HepG2 (cell line): Measurements from ENCODE around the gene MARVELD3. TPM values are rescaled to one million over a fixed set of nuclear protein-coding genes. Genes with fewer than 3 reads are reported as not detected.

ENCODE experiments used
- ATAC-seq: fragments of 200-7000 bp; cut with Tn5 transposase; 3 replicates; pipeline ENCODE4 v1.9.1; 2020; ENCODE audit warnings: mild to moderate bottlenecking, moderate library complexity
- BruUV-seq: library from RNA; stranded (reverse); fragments of 400-500 nt; replicated peaks from 2 replicates; lab custom pipeline; 2021; lab: Mats Ljungman, UMichigan
- CTCF ChIA-PET: fragments of 300-600 bp; formaldehyde crosslinking; extraction: SDS; loops from one replicate; lab custom pipeline; 2021; ENCODE audit warnings: low total read pairs, inconsistent platforms, low intra/inter-chr PET ratio; lab: Yijun Ruan, JAX
- POLR2A ChIA-PET: fragments of 350-600 bp; sonication (Branson Sonifier 250); formaldehyde crosslinking; loops from one replicate; lab custom pipeline; 2020; ENCODE audit warnings: antibody characterized with exemption, inconsistent platforms; lab: Yijun Ruan, JAX
- DNase-seq: peaks from one replicate; pipeline ENCODE4 v3.0.0-alpha.2; 2015; ENCODE audit warnings: low spot score
- FAIRE-seq: peaks from 3 replicates; lab custom pipeline; 2011; peaks lifted over from hg19 to GRCh38; lab: Jason Lieb, UNC
- H2AFZ ChIP-seq: one replicate; pipeline ENCODE4 v1.6.1; 2011; ENCODE audit warnings: low read length, inconsistent platforms
- H3K27ac ChIP-seq: fragments of 300-600 bp; 3 replicates; pipeline ENCODE4 v1.8.0; 2011; ENCODE audit warnings: mixed run types, mild to moderate bottlenecking, mixed read lengths, low read length, inconsistent platforms; ENCODE audit not compliant: insufficient read depth; ENCODE audit errors: extremely low read length
- H3K27me3 ChIP-seq, 2 experiments: fragments of 200-600 bp in 1 of 2; 2 replicates in 1 of 2; 3 replicates in 1 of 2; pipeline versions ENCODE4 v1.6.0 to v1.8.0; 2011; ENCODE audit warnings: low read length in 2 of 2, mild to moderate bottlenecking in 2 of 2, moderate library complexity in 2 of 2, inconsistent platforms in 1 of 2; ENCODE audit not compliant: insufficient read depth in 2 of 2, control insufficient read depth in 1 of 2
- H3K36me3 ChIP-seq, 2 experiments: fragments of 200-600 bp in 1 of 2; replicated peaks in 1 of 2; 2 replicates in 1 of 2; 3 replicates in 1 of 2; pipeline versions ENCODE4 v1.5.1 to v1.8.0; 2011; ENCODE audit warnings: low read length in 2 of 2, inconsistent platforms in 1 of 2; ENCODE audit not compliant: insufficient read depth in 2 of 2, control insufficient read depth in 1 of 2
- H3K4me1 ChIP-seq: 2 replicates; pipeline ENCODE4 v1.5.1; 2012; ENCODE audit warnings: low read length, inconsistent platforms; ENCODE audit not compliant: insufficient read depth
- H3K4me2 ChIP-seq: 2 replicates; pipeline ENCODE4 v1.6.0; 2011; ENCODE audit warnings: low read depth, low read length, inconsistent platforms
- H3K4me3 ChIP-seq, 3 experiments: fragments of 200-600 bp in 1 of 3; sonication (generic), shearing (Covaris generic) in 1 of 3; replicated peaks in 1 of 3; 2 replicates each; pipeline ENCODE4 v1.5.1; 2011 to 2016; ENCODE audit warnings: low read length in 3 of 3, inconsistent platforms in 2 of 3, low read depth in 2 of 3, mild to moderate bottlenecking in 2 of 3, control low read depth in 1 of 3, mixed read lengths in 1 of 3; ENCODE audit not compliant: insufficient read depth in 1 of 3
- H3K79me2 ChIP-seq: one replicate; pipeline ENCODE4 v1.6.1; 2011; ENCODE audit warnings: low read length, inconsistent platforms; ENCODE audit not compliant: insufficient read depth
- H3K9ac ChIP-seq: 2 replicates; pipeline ENCODE4 v1.6.0; 2011; ENCODE audit warnings: mild to moderate bottlenecking, low read depth, low read length, inconsistent platforms; ENCODE audit not compliant: insufficient read depth
- H3K9me3 ChIP-seq: 2 replicates; pipeline ENCODE4 v1.5.1; 2012; ENCODE audit warnings: mild to moderate bottlenecking, low read length
- H4K20me1 ChIP-seq: 2 replicates; pipeline ENCODE4 v1.6.0; 2011; ENCODE audit warnings: inconsistent platforms, mild to moderate bottlenecking, low read length, moderate library complexity; ENCODE audit not compliant: insufficient read depth
- AHR ChIP-seq: IDR thresholded peaks from 2 replicates; pipeline ENCODE4 v1.6.1; 2018; ENCODE audit warnings: missing genetic modification reagents, missing compliant biosample characterization
- BRCA1 ChIP-seq: sonication (generic); formaldehyde crosslinking; IDR thresholded peaks from 2 replicates; pipeline ENCODE4 v1.4.0; 2020; ENCODE audit warnings: missing genetic modification reagents
- HOXA5 ChIP-seq: sonication (generic); formaldehyde crosslinking; IDR thresholded peaks from 2 replicates; pipeline ENCODE4 v1.4.0; 2020; ENCODE audit warnings: missing genetic modification reagents
- KAT7 ChIP-seq: IDR thresholded peaks from 2 replicates; pipeline ENCODE4 v1.6.1; 2018; ENCODE audit warnings: borderline replicate concordance, missing compliant biosample characterization
- NAIF1 ChIP-seq: sonication (generic); formaldehyde crosslinking; IDR thresholded peaks from 2 replicates; pipeline ENCODE4 v1.5.0; 2020; ENCODE audit warnings: mild to moderate bottlenecking, missing genetic modification reagents, borderline replicate concordance
- SALL1 ChIP-seq: sonication (generic); formaldehyde crosslinking; IDR thresholded peaks from 2 replicates; pipeline ENCODE4 v1.8.0; 2022; ENCODE audit warnings: mild to moderate bottlenecking, missing genetic modification reagents
- U2AF1 ChIP-seq: fragments of 200-400 bp; formaldehyde crosslinking; optimal IDR thresholded peaks from 2 replicates; pipeline ENCODE3; 2017; ENCODE audit warnings: mild to moderate bottlenecking, low read depth, low read length
- ZNF34 ChIP-seq: sonication (generic); formaldehyde crosslinking; IDR thresholded peaks from 2 replicates; pipeline ENCODE4 v1.4.0; 2020; ENCODE audit warnings: mild to moderate bottlenecking, missing genetic modification reagents, borderline replicate concordance
- ZNF501 ChIP-seq: sonication (generic); formaldehyde crosslinking; IDR thresholded peaks from 2 replicates; pipeline ENCODE4 v1.5.1; 2020; ENCODE audit warnings: mild to moderate bottlenecking, moderate library complexity, missing genetic modification reagents
- ZNF569 ChIP-seq: sonication (generic); formaldehyde crosslinking; IDR thresholded peaks from 2 replicates; pipeline ENCODE4 v1.5.0; 2020; ENCODE audit warnings: mild to moderate bottlenecking, missing genetic modification reagents, moderate library complexity, borderline replicate concordance
- WGBS: methylation state at CpG from one replicate; pipeline ENCODE4 v1.1.6; 2017; ENCODE audit warnings: low lambda C conversion rate; 5-methylcytosine and 5-hydroxymethylcytosine counted together
- in situ Hi-C: cut with HindIII; loops from 2 replicates; pipeline ENCODE4 v1.10.0; 2017; ENCODE audit warnings: low pct_unique_long_range_greater_than_20kb; ENCODE audit not compliant: extremely low pct_ligation_motif_present
- intact Hi-C: fragments of 100-400 bp; cut with micrococcal nuclease; formaldehyde crosslinking; loops from one replicate; pipeline ENCODE4 v1.10.0; 2022; ENCODE audit not compliant: unreplicated experiment
- polyA plus RNA-seq, 8 experiments: library from polyadenylated mRNA; depleted of rRNA in 3 of 8; stranded (reverse) in 7 of 8; unstranded in 1 of 8; fragments of >200 nt; fragmentation: Illumina TruSeq in 4 of 8; extraction: Trizol in 4 of 8; gene quantifications; 2 replicates each; pipeline versions ENCODE4 v1.2.1 to v1.2.3, GENCODE V29; 2011 to 2016; ENCODE audit warnings: low read depth in 4 of 8, missing spikeins in 1 of 8, mixed read lengths in 1 of 8; ENCODE audit not compliant: insufficient read depth in 1 of 8
- total RNA-seq, 5 experiments: library from RNA; depleted of rRNA; stranded (reverse); fragments of >200 nt; fragmentation: Illumina TruSeq; extraction: Trizol; gene quantifications; 2 replicates each; pipeline ENCODE4 v1.2.3, GENCODE V29; 2016; ENCODE audit warnings: low read depth in 1 of 5
- TF ChIP-seq, protein P1 (sequence below): IDR thresholded peaks from 2 replicates; pipeline ENCODE4 v1.6.1; 2012; ENCODE audit warnings: inconsistent platforms
- TF ChIP-seq, protein P2 (sequence below): conservative IDR thresholded peaks from 2 replicates; pipeline ENCODE4 v1.6.1; 2018; ENCODE audit warnings: missing genetic modification reagents
- TF ChIP-seq, protein P3 (sequence below): sonication (generic); formaldehyde crosslinking; IDR thresholded peaks from 2 replicates; pipeline ENCODE4 v1.4.0; 2020; ENCODE audit warnings: missing genetic modification reagents
- TF ChIP-seq, protein P4 (sequence below): sonication (generic); formaldehyde crosslinking; IDR thresholded peaks from 2 replicates; pipeline ENCODE4 v1.5.0; 2020; ENCODE audit warnings: mild to moderate bottlenecking, missing genetic modification reagents, borderline replicate concordance

The MARVELD3 gene
- total and polyA plus RNA-seq, 2 of the 13 experiments (the other 11 are each of a cell fraction or from before 2014, with no cell fraction given), result 4.8 to 5.6 TPM

DNA sequence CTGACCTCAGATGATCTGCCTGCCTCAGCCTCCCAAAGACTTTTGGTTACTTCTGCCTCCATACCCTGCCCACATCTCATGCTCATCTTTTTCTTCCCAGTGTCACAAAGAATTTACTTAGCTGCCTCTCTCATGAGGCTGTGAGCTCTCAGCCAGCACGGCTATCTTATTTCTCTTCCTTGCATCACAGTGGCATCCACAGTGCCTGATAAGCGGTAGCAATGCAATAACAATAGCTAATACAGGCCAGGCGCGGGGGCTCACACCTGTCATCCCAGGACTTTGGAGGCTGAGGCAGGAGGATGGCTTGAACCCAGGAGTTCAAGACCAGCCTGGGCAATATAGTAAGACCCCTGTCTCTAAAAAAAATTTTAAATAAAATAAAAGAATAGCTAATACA, 15.5 kb upstream of the MARVELD3 start (continued):
- no peak for TF ChIP-seq ZNF34 (CRISPR knock-in tag)
- 0 out of 2 replicates have a peak, but pooled peaks have one; percentile 1 for TF ChIP-seq KAT7
- TF ChIP-seq, protein P1, sequence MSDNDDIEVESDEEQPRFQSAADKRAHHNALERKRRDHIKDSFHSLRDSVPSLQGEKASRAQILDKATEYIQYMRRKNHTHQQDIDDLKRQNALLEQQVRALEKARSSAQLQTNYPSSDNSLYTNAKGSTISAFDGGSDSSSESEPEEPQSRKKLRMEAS, result no peak
- TF ChIP-seq, protein P2, sequence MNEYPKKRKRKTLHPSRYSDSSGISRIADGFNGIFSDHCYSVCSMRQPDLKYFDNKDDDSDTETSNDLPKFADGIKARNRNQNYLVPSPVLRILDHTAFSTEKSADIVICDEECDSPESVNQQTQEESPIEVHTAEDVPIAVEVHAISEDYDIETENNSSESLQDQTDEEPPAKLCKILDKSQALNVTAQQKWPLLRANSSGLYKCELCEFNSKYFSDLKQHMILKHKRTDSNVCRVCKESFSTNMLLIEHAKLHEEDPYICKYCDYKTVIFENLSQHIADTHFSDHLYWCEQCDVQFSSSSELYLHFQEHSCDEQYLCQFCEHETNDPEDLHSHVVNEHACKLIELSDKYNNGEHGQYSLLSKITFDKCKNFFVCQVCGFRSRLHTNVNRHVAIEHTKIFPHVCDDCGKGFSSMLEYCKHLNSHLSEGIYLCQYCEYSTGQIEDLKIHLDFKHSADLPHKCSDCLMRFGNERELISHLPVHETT, result no peak
- no peak for TF ChIP-seq ZNF569 (CRISPR knock-in tag)
- TF ChIP-seq, protein P3, sequence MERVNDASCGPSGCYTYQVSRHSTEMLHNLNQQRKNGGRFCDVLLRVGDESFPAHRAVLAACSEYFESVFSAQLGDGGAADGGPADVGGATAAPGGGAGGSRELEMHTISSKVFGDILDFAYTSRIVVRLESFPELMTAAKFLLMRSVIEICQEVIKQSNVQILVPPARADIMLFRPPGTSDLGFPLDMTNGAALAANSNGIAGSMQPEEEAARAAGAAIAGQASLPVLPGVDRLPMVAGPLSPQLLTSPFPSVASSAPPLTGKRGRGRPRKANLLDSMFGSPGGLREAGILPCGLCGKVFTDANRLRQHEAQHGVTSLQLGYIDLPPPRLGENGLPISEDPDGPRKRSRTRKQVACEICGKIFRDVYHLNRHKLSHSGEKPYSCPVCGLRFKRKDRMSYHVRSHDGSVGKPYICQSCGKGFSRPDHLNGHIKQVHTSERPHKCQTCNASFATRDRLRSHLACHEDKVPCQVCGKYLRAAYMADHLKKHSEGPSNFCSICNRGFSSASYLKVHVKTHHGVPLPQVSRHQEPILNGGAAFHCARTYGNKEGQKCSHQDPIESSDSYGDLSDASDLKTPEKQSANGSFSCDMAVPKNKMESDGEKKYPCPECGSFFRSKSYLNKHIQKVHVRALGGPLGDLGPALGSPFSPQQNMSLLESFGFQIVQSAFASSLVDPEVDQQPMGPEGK (CRISPR knock-in tag), result no peak

DNA sequence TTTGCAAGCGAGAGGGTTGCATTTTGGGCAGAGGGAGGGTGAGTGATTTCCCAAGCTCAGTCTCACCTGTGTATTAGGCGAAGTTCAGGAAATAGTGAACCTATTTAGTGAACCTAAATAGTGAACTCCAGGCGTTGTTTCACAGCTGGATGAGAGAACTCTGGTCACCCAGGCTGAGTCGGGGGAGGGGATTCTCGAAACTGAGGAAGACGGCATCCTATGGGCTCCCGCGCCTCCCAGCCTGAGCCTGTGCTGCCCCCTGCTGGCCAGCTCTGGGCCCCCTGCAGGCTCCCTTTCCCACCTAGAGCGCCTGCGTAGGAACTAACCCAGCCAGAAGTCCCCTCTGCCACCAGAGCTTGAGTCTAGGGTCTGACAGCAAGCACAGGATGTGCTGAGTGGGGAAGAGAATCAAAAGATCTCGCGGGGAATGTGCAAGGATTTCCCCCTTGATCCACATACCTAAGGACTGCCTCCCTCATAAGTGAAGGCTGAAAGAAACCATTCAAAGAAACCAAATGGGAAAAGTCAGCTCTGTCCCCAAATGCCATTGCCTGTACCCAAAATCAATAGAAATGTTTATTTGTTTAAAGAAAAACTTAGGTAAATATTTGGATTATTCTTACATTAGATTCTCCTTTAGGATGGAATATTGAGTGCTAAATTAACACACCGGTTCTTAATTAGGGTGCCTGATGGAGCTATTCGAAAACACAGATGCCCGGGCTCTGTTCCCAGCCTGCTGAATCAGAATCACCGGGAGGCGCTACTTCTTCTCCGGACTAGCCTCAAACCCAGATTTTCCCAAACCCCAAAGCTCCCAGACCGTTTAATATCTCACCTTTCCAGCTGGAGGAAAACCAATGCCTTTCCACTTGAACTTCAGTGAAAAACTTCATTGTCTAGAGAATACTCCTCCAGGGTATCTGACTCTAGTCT, 14.8 kb upstream of the MARVELD3 start:
- H3K4me2 ChIP-seq, result peak overlapping the region; percentile 77
- no peaks in the 10 kb centered on the region for H3K79me2 ChIP-seq
- intact Hi-C loops (loop anchor here (1.0 to 10.0 kb wide), 5 partner anchors 34 to 186 kb away; no protein-coding TSS in a partner anchor), in situ Hi-C loops (no loop called here)
- H3K27ac ChIP-seq, result no peak overlapping the region
- no peaks in the 10 kb centered on the region for H4K20me1 ChIP-seq
- WGBS, result 12% methylated on average over 17 of the region's 19 CpGs
- POLR2A ChIA-PET, result interaction anchor here (1.1 to 7.1 kb wide), 11 partner anchors 13 to 328 kb away, joined by 3 to 142 read pairs (median 9); partner anchors contain the start of genes MARVELD3 and ZNF23
- H3K27me3 ChIP-seq, result no peaks in the 10 kb centered on the region
- FAIRE-seq, result peak; percentile 74
- H3K9ac ChIP-seq, result no peak overlapping the region
- peaks cover 70% of the 10 kb centered on the region for H3K4me1 ChIP-seq
- CTCF ChIA-PET, result interaction anchor here (0.6 to 3.1 kb wide), 12 partner anchors 35 to 199 kb away, joined by 3 to 89 read pairs (median 7); partner anchors contain the start of gene TLE7
- no peak overlapping the region for H2AFZ ChIP-seq
- DNase-seq, result peak; percentile 72
- ATAC-seq, result peak; percentile 96
- H3K36me3 ChIP-seq, result no peaks in the 10 kb centered on the region
- no TSS peak for BruUV-seq
- no peaks in the 10 kb centered on the region for H3K9me3 ChIP-seq
- peak overlapping the region in 1 of 3 experiments; percentile 23; a peak in 2 of 6 replicates for H3K4me3 ChIP-seq
- TF ChIP-seq, protein P4, sequence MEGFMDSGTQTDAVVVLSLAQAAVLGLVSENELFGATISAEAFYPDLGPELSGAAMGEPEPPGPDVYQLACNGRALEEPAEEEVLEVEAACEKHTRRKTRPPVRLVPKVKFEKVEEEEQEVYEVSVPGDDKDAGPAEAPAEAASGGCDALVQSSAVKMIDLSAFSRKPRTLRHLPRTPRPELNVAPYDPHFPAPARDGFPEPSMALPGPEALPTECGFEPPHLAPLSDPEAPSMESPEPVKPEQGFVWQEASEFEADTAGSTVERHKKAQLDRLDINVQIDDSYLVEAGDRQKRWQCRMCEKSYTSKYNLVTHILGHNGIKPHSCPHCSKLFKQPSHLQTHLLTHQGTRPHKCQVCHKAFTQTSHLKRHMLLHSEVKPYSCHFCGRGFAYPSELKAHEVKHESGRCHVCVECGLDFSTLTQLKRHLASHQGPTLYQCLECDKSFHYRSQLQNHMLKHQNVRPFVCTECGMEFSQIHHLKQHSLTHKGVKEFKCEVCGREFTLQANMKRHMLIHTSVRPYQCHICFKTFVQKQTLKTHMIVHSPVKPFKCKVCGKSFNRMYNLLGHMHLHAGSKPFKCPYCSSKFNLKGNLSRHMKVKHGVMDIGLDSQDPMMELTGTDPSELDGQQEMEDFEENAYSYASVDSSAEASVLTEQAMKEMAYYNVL (CRISPR knock-in tag), result peak; percentile 76; the same call in 1 of the 2 replicates
- TF ChIP-seq HOXA5 (CRISPR knock-in tag), result peak; percentile 88; the same call in 1 of the 2 replicates
- no peak for TF ChIP-seq U2AF1
- peak; percentile 90 for TF ChIP-seq SALL1 (CRISPR knock-in tag)
- peak; percentile 54; the same call in 1 of the 2 replicates for TF ChIP-seq AHR (CRISPR knock-in tag)
- no peak for TF ChIP-seq NAIF1 (CRISPR knock-in tag)
- peak; percentile 78 for TF ChIP-seq BRCA1
- peak; percentile 74 for TF ChIP-seq ZNF501
